ENCODE data around the gene PRR7. TPM values are rescaled to one million over a fixed set of nuclear protein-coding genes. Genes with fewer than 3 reads are reported as not detected.

Gene PRR7
- total and polyA plus RNA-seq, 2 of the 13 experiments (the other 11 are each of a cell fraction or from before 2014, with no cell fraction given), result 4.8 to 5.0 TPM

- peak; percentile 53; the same call in 1 of the 2 replicates for TF ChIP-seq THAP7 (CRISPR knock-in tag; IDR thresholded peaks at IDR 0.05)
- TF ChIP-seq LRRFIP1 (CRISPR knock-in tag; conservative IDR thresholded peaks at IDR 0.05), result no peak
- no peak for TF ChIP-seq HNF1A (IDR thresholded peaks at IDR 0.05; ENCODE audit: low read depth)
- peak; percentile 75; the same call in 1 of the 2 replicates for TF ChIP-seq HNF1A (CRISPR knock-in tag; IDR thresholded peaks at IDR 0.05; ENCODE audit: borderline replicate concordance)
- TF ChIP-seq FOXO1 (CRISPR knock-in tag; IDR thresholded peaks at IDR 0.05), result 0 out of 2 replicates have a peak, but pooled peaks have one; percentile 13
- 0 out of 2 replicates have a peak, but pooled peaks have one; percentile 29 for TF ChIP-seq SMAD1 (CRISPR knock-in tag; IDR thresholded peaks at IDR 0.05; ENCODE audit: borderline replicate concordance, low read depth)
- TF ChIP-seq ZNF850 (CRISPR knock-in tag; conservative IDR thresholded peaks at IDR 0.05), result no peak
- TF ChIP-seq MLLT10 (CRISPR knock-in tag; IDR thresholded peaks at IDR 0.05), result no peak
- TF ChIP-seq, protein P1, sequence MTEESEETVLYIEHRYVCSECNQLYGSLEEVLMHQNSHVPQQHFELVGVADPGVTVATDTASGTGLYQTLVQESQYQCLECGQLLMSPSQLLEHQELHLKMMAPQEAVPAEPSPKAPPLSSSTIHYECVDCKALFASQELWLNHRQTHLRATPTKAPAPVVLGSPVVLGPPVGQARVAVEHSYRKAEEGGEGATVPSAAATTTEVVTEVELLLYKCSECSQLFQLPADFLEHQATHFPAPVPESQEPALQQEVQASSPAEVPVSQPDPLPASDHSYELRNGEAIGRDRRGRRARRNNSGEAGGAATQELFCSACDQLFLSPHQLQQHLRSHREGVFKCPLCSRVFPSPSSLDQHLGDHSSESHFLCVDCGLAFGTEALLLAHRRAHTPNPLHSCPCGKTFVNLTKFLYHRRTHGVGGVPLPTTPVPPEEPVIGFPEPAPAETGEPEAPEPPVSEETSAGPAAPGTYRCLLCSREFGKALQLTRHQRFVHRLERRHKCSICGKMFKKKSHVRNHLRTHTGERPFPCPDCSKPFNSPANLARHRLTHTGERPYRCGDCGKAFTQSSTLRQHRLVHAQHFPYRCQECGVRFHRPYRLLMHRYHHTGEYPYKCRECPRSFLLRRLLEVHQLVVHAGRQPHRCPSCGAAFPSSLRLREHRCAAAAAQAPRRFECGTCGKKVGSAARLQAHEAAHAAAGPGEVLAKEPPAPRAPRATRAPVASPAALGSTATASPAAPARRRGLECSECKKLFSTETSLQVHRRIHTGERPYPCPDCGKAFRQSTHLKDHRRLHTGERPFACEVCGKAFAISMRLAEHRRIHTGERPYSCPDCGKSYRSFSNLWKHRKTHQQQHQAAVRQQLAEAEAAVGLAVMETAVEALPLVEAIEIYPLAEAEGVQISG (CRISPR knock-in tag; IDR thresholded peaks at IDR 0.05), result peak; percentile 50
- no peak for TF ChIP-seq SATB2 (CRISPR knock-in tag; IDR thresholded peaks at IDR 0.05)
- TF ChIP-seq ZNF343 (CRISPR knock-in tag; IDR thresholded peaks at IDR 0.05), result peak; percentile 95
- TF ChIP-seq TCF7L2 (IDR thresholded peaks at IDR 0.05; ENCODE audit: low read depth, low read length), result no peak
- no peak for TF ChIP-seq ZFP37 (CRISPR knock-in tag; IDR thresholded peaks at IDR 0.05; ENCODE audit: borderline replicate concordance)
- no peak for TF ChIP-seq ARID2 (CRISPR knock-in tag; IDR thresholded peaks at IDR 0.05; ENCODE audit: borderline replicate concordance)
- TF ChIP-seq ZNF225 (CRISPR knock-in tag; IDR thresholded peaks at IDR 0.05), result no peak
- TF ChIP-seq RFXAP (CRISPR knock-in tag; IDR thresholded peaks at IDR 0.05; ENCODE audit: borderline replicate concordance), result no peak; the same call in 1 of the 2 replicates
- TF ChIP-seq JDP2 (CRISPR knock-in tag; IDR thresholded peaks at IDR 0.05; ENCODE audit: borderline replicate concordance), result no peak
- TF ChIP-seq TAF1 (CRISPR knock-in tag; IDR thresholded peaks at IDR 0.05), result 0 out of 2 replicates have a peak, but pooled peaks have one; percentile 51
- TF ChIP-seq BATF2 (CRISPR knock-in tag; IDR thresholded peaks at IDR 0.05), result 0 out of 2 replicates have a peak, but pooled peaks have one; percentile 26
Measured at GRCh38 chr5:177447611-177448243, 1.1 kb downstream of the PRR7 start (continued).

Data from HepG2 (cell line).